IMR-90 (cell line): ENCODE data around the gene FLT3LG.
A peak's percentile ranks its signal among the peaks of the same experiment; 100 is the strongest.

ENCODE experiments used
- BHLHE40 ChIP-seq: fragments of 150-350 bp; IDR thresholded peaks from 2 replicates; pipeline ENCODE4 v1.6.1; 2016; ENCODE audit warnings: mild to moderate bottlenecking, low read depth, low read length
- CEBPB ChIP-seq: IDR thresholded peaks from 2 replicates; pipeline ENCODE4 v1.6.1; 2012; ENCODE audit warnings: low read depth, low read length, improper control_type of control experiment
- MAFK ChIP-seq: IDR thresholded peaks from 2 replicates; pipeline ENCODE4 v1.6.1; 2012; ENCODE audit warnings: low read depth, low read length, improper control_type of control experiment
- POLR2A ChIP-seq: IDR thresholded peaks from 2 replicates; pipeline ENCODE4 v1.6.1; 2012; ENCODE audit warnings: mild to moderate bottlenecking, low read depth, low read length
- TF ChIP-seq, protein P1 (sequence below): conservative IDR thresholded peaks from 2 replicates; pipeline ENCODE4 v1.5.1; 2012; ENCODE audit warnings: mild to moderate bottlenecking, low read depth, low read length, improper control_type of control experiment
- TF ChIP-seq, protein P2 (sequence below): fragments of 150-350 bp; IDR thresholded peaks from 2 replicates; pipeline ENCODE4 v1.6.1; 2016; ENCODE audit warnings: low read depth, mild to moderate bottlenecking, low read length, moderate library complexity, borderline replicate concordance

DNA sequence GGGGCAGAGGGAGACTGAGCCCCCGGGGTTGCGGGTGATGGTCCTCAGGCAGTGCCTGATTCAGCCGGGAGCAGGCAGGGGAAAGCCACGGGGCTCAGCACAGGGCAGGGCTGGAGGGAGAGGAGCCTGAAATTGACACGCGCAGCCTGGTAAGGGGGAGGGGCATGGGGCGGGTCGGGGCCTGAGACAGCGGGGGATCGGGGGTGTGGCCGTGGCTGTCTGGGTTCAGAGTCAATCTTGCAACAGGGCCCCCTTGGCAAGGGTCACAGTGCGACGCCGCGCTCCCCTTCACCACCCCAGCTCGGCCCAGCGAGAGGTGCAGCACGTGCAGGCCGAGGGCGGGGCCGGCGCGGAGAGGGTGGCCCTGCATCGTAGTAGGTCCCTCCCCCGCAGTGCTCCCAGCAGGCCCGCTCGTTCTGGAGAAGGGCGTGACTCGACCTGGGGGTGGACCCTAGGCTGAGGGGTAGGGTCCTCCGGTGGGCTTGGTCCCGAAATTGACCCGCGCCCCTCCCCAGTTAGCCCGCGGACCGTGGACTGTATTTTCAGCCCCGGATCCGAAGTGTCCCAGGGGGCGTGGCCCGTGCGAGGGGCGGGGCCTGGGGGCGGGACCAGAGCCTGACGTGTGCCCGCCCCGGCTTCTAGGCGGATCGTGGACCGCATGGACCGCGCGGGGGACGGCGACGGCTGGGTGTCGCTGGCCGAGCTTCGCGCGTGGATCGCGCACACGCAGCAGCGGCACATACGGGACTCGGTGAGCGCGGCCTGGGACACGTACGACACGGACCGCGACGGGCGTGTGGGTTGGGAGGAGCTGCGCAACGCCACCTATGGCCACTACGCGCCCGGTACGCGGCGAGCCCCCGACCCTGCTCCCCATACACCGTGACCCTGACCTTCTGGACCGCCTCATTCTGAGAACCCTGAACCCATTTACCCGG, 59.8 kb downstream of the FLT3LG start:
- TF ChIP-seq, protein P1, sequence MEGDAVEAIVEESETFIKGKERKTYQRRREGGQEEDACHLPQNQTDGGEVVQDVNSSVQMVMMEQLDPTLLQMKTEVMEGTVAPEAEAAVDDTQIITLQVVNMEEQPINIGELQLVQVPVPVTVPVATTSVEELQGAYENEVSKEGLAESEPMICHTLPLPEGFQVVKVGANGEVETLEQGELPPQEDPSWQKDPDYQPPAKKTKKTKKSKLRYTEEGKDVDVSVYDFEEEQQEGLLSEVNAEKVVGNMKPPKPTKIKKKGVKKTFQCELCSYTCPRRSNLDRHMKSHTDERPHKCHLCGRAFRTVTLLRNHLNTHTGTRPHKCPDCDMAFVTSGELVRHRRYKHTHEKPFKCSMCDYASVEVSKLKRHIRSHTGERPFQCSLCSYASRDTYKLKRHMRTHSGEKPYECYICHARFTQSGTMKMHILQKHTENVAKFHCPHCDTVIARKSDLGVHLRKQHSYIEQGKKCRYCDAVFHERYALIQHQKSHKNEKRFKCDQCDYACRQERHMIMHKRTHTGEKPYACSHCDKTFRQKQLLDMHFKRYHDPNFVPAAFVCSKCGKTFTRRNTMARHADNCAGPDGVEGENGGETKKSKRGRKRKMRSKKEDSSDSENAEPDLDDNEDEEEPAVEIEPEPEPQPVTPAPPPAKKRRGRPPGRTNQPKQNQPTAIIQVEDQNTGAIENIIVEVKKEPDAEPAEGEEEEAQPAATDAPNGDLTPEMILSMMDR, result no peak
- no peak for TF ChIP-seq CEBPB
- TF ChIP-seq, protein P2, sequence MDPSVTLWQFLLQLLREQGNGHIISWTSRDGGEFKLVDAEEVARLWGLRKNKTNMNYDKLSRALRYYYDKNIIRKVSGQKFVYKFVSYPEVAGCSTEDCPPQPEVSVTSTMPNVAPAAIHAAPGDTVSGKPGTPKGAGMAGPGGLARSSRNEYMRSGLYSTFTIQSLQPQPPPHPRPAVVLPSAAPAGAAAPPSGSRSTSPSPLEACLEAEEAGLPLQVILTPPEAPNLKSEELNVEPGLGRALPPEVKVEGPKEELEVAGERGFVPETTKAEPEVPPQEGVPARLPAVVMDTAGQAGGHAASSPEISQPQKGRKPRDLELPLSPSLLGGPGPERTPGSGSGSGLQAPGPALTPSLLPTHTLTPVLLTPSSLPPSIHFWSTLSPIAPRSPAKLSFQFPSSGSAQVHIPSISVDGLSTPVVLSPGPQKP, result no peak
- peak; percentile 95 for TF ChIP-seq BHLHE40
- TF ChIP-seq POLR2A, result no peak
- no peak for TF ChIP-seq MAFK
